SKM-1 treated with dmso at 0.1 percent for 144 hours (cell line): ENCODE measurements around the gene AGBL4.
"Not testable (repeated sequence)": the region's sequence is repeated elsewhere in the genome, so short reads cannot be mapped to it uniquely, and the experiment has no call there.

Experiments
- DNase-seq: peaks from one replicate; lab custom pipeline; 2025; ENCODE audit not compliant: unreplicated experiment; lab: John Stamatoyannopoulos, UW

Gene AGBL4

GRCh38 chr1:49319426-49319963, 704.3 kb downstream of the AGBL4 start:
- DNase-seq, result no peak

- no peak for DNase-seq
Measured at GRCh38 chr1:49318218-49318617, 705.5 kb downstream of the AGBL4 start.

GRCh38 chr1:49307457-49307856, 716.3 kb downstream of the AGBL4 start:
- DNase-seq, result no peak

- no peak for DNase-seq
Measured at GRCh38 chr1:49306507-49307070, 717.2 kb downstream of the AGBL4 start.

GRCh38 chr1:49302400-49302799, 721.4 kb downstream of the AGBL4 start:
- not testable (repeated sequence) for DNase-seq

GRCh38 chr1:49298304-49298703, 725.5 kb downstream of the AGBL4 start:
- no peak for DNase-seq

GRCh38 chr1:49297783-49298182, 726.0 kb downstream of the AGBL4 start:
- DNase-seq, result no peak

- no peak for DNase-seq
Measured at GRCh38 chr1:49294539-49294938, 729.2 kb downstream of the AGBL4 start.

- no peak for DNase-seq
Measured at GRCh38 chr1:49293016-49293415, 730.7 kb downstream of the AGBL4 start.

- not testable (repeated sequence) for DNase-seq
Measured at GRCh38 chr1:49257211-49258049, 766.3 kb downstream of the AGBL4 start.

GRCh38 chr1:49252917-49253316, 770.8 kb downstream of the AGBL4 start:
- no peak for DNase-seq

- no peak for DNase-seq
Measured at GRCh38 chr1:49251019-49251784, 772.6 kb downstream of the AGBL4 start.

GRCh38 chr1:49240709-49241221, 783.0 kb downstream of the AGBL4 start:
- no peak for DNase-seq

- no peak for DNase-seq
Measured at GRCh38 chr1:49234988-49235387, 788.8 kb downstream of the AGBL4 start.

GRCh38 chr1:49229555-49229954, 794.2 kb downstream of the AGBL4 start:
- DNase-seq, result no peak

GRCh38 chr1:49226758-49227157, 797.0 kb downstream of the AGBL4 start:
- DNase-seq, result no peak

- DNase-seq, result no peak
Measured at GRCh38 chr1:49225464-49225863, 798.3 kb downstream of the AGBL4 start.

- DNase-seq, result no peak
Measured at GRCh38 chr1:49213301-49213700, 810.5 kb downstream of the AGBL4 start.

GRCh38 chr1:49208712-49209111, 815.0 kb downstream of the AGBL4 start:
- DNase-seq, result no peak

GRCh38 chr1:49204720-49205119, 819.0 kb downstream of the AGBL4 start:
- DNase-seq, result no peak

GRCh38 chr1:49200738-49201137, 823.0 kb downstream of the AGBL4 start:
- no peak for DNase-seq
